K562 (cell line): ENCODE measurements around the gene GRIPAP1. TPM values are rescaled to one million over a fixed set of nuclear protein-coding genes. Genes with fewer than 3 reads are reported as not detected.

ENCODE experiments used
- COPS2 ChIP-seq: fragments of 450-650 bp; conservative IDR thresholded peaks from 2 replicates; pipeline ENCODE4 v1.6.1; 2016; ENCODE audit warnings: mild to moderate bottlenecking, moderate library complexity
- TGIF2 ChIP-seq: sonication (generic); formaldehyde crosslinking; IDR thresholded peaks from 2 replicates; pipeline ENCODE4 v1.8.1; 2022; ENCODE audit warnings: mild to moderate bottlenecking, missing genetic modification reagents, moderate library complexity
- ZNF197 ChIP-seq: fragments of 200-800 bp; sonication (Bioruptor generic); IDR thresholded peaks from 2 replicates; pipeline ENCODE4 v1.6.1; 2016; ENCODE audit warnings: low read depth, missing genetic modification characterization, missing compliant biosample characterization
- polyA plus RNA-seq, 8 experiments: library from polyadenylated mRNA; depleted of rRNA in 4 of 8; stranded (reverse) in 5 of 8; unstranded in 3 of 8; fragments of >200 nt; fragmentation: Nextera tagmentation in 2 of 8; fragmentation: Illumina TruSeq in 1 of 8; extraction: Ambion mirVana in 2 of 8; extraction: Trizol in 1 of 8; gene quantifications; 2 replicates each; pipeline versions ENCODE4 v1.2.1 to v1.2.3, GENCODE V29; 2011 to 2014; ENCODE audit warnings: inconsistent platforms in 1 of 8, missing spikeins in 1 of 8
- total RNA-seq, 7 experiments: library from RNA; depleted of rRNA in 6 of 7; stranded (reverse); fragments of >200 nt in 6 of 7; fragmentation: Illumina TruSeq in 2 of 7; extraction: Trizol in 2 of 7; gene quantifications; 2 replicates each; pipeline versions ENCODE4 v1.2.1 to v1.2.3, GENCODE V29; 2011 to 2021; ENCODE audit warnings: low replicate concordance in 1 of 7
- TF ChIP-seq, protein P1 (sequence below): sonication (generic); formaldehyde crosslinking; IDR thresholded peaks from 2 replicates; pipeline ENCODE4 v1.8.1; 2023; ENCODE audit warnings: missing genetic modification reagents, mild to moderate bottlenecking, borderline replicate concordance
- TF ChIP-seq, protein P2 (sequence below): fragments of 150-350 bp; IDR thresholded peaks from 2 replicates; pipeline ENCODE4 v1.6.1; 2014; ENCODE audit warnings: low read depth, mild to moderate bottlenecking, low read length, borderline replicate concordance

The GRIPAP1 gene
- total and polyA plus RNA-seq, 9 of the 15 experiments (the other 6 are each of a cell fraction or from before 2014, with no cell fraction given): 4.1 to 41.6 (median 24.0) TPM

DNA sequence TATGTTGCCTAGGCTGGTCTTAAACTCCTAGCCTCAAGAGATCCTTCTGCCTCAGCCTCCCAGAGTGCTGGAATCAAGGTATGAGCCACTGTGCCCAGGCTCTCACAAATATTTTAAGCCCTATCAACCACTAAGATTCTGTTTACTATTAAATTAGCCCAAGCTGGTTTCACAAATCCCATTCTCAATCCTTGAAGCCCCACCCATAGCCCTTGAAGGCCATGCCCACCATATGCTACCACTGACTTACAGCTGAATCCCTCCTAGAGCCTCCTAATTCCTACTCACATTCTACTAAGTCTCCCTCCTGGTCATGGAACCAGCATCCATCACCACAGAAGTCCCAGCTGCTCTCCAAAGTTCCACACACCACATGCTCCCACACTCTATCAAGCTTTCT lies 9.7 kb downstream of the GRIPAP1 start (continued):
- TF ChIP-seq ZNF197: no peak
- TF ChIP-seq TGIF2 (CRISPR knock-in tag): no peak
- TF ChIP-seq, protein P1, sequence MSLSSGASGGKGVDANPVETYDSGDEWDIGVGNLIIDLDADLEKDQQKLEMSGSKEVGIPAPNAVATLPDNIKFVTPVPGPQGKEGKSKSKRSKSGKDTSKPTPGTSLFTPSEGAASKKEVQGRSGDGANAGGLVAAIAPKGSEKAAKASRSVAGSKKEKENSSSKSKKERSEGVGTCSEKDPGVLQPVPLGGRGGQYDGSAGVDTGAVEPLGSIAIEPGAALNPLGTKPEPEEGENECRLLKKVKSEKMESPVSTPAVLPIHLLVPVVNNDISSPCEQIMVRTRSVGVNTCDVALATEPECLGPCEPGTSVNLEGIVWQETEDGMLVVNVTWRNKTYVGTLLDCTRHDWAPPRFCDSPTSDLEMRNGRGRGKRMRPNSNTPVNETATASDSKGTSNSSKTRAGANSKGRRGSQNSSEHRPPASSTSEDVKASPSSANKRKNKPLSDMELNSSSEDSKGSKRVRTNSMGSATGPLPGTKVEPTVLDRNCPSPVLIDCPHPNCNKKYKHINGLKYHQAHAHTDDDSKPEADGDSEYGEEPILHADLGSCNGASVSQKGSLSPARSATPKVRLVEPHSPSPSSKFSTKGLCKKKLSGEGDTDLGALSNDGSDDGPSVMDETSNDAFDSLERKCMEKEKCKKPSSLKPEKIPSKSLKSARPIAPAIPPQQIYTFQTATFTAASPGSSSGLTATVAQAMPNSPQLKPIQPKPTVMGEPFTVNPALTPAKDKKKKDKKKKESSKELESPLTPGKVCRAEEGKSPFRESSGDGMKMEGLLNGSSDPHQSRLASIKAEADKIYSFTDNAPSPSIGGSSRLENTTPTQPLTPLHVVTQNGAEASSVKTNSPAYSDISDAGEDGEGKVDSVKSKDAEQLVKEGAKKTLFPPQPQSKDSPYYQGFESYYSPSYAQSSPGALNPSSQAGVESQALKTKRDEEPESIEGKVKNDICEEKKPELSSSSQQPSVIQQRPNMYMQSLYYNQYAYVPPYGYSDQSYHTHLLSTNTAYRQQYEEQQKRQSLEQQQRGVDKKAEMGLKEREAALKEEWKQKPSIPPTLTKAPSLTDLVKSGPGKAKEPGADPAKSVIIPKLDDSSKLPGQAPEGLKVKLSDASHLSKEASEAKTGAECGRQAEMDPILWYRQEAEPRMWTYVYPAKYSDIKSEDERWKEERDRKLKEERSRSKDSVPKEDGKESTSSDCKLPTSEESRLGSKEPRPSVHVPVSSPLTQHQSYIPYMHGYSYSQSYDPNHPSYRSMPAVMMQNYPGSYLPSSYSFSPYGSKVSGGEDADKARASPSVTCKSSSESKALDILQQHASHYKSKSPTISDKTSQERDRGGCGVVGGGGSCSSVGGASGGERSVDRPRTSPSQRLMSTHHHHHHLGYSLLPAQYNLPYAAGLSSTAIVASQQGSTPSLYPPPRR (CRISPR knock-in tag): no peak
- TF ChIP-seq, protein P2, sequence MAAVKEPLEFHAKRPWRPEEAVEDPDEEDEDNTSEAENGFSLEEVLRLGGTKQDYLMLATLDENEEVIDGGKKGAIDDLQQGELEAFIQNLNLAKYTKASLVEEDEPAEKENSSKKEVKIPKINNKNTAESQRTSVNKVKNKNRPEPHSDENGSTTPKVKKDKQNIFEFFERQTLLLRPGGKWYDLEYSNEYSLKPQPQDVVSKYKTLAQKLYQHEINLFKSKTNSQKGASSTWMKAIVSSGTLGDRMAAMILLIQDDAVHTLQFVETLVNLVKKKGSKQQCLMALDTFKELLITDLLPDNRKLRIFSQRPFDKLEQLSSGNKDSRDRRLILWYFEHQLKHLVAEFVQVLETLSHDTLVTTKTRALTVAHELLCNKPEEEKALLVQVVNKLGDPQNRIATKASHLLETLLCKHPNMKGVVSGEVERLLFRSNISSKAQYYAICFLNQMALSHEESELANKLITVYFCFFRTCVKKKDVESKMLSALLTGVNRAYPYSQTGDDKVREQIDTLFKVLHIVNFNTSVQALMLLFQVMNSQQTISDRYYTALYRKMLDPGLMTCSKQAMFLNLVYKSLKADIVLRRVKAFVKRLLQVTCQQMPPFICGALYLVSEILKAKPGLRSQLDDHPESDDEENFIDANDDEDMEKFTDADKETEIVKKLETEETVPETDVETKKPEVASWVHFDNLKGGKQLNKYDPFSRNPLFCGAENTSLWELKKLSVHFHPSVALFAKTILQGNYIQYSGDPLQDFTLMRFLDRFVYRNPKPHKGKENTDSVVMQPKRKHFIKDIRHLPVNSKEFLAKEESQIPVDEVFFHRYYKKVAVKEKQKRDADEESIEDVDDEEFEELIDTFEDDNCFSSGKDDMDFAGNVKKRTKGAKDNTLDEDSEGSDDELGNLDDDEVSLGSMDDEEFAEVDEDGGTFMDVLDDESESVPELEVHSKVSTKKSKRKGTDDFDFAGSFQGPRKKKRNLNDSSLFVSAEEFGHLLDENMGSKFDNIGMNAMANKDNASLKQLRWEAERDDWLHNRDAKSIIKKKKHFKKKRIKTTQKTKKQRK: no peak
- TF ChIP-seq COPS2: no peak
